SK-N-SH (cell line): ENCODE results near the gene MLKL. TPM values are rescaled to one million over a fixed set of nuclear protein-coding genes. Genes with fewer than 3 reads are reported as not detected.

Experiments
- CTCF ChIA-PET: fragments of 300-600, 350-600 bp; formaldehyde crosslinking; extraction: SDS; loops from one replicate; lab custom pipeline; 2021; lab: Yijun Ruan, JAX
- POLR2A ChIA-PET: fragments of 350-600 bp; sonication (Branson Sonifier 250); formaldehyde crosslinking; extraction: SDS; loops from one replicate; lab custom pipeline; 2020; ENCODE audit warnings: antibody characterized with exemption, inconsistent platforms; lab: Yijun Ruan, JAX
- DNase-seq: peaks from one replicate; pipeline ENCODE4 v3.0.0; 2012
- H2AFZ ChIP-seq: fragments of 200-600 bp; sonication (generic); 2 replicates; pipeline ENCODE4 v1.8.1; 2016; ENCODE audit warnings: antibody characterized with exemption, mild to moderate bottlenecking, low read depth
- H3F3A ChIP-seq: fragments of 200-600 bp; sonication (generic); replicated peaks from 2 replicates; pipeline ENCODE3; 2016; ENCODE audit warnings: antibody characterized with exemption, mild to moderate bottlenecking; ENCODE audit not compliant: insufficient read depth
- H3K27ac ChIP-seq, 2 experiments: fragments of 200-500 bp in 1 of 2; fragments of 200-600 bp in 1 of 2; sonication (Bioruptor generic) in 1 of 2; sonication (generic), shearing (Covaris generic) in 1 of 2; 2 replicates each; pipeline versions ENCODE4 v1.5.1 to v1.6.1; 2014 to 2016; ENCODE audit warnings: low read depth in 2 of 2, inconsistent platforms in 1 of 2, low read length in 1 of 2, mild to moderate bottlenecking in 1 of 2, mixed read lengths in 1 of 2
- H3K27me3 ChIP-seq: fragments of 200-600 bp; sonication (generic), shearing (Covaris generic); 2 replicates; pipeline ENCODE4 v1.6.1; 2016; ENCODE audit warnings: mixed run types; ENCODE audit not compliant: insufficient read depth
- H3K36me3 ChIP-seq, 2 experiments: fragments of 200-500 bp in 1 of 2; fragments of 200-600 bp in 1 of 2; sonication (Bioruptor generic) in 1 of 2; sonication (generic) in 1 of 2; replicated peaks in 1 of 2; 2 replicates each; pipeline versions ENCODE3 to v1.5.1; 2014 to 2016; ENCODE audit warnings: low read length in 1 of 2, mild to moderate bottlenecking in 1 of 2; ENCODE audit not compliant: insufficient read depth in 2 of 2, control insufficient read depth in 1 of 2
- H3K4me1 ChIP-seq, 2 experiments: fragments of 200-500 bp in 1 of 2; fragments of 200-600 bp in 1 of 2; sonication (Bioruptor generic) in 1 of 2; sonication (generic), shearing (Covaris generic) in 1 of 2; 2 replicates each; pipeline versions ENCODE4 v1.5.1 to v1.6.1; 2014 to 2016; ENCODE audit warnings: low read depth in 1 of 2, low read length in 1 of 2, mixed run types in 1 of 2; ENCODE audit not compliant: insufficient read depth in 2 of 2, control insufficient read depth in 1 of 2
- H3K4me2 ChIP-seq: fragments of 200-600 bp; sonication (generic), shearing (Covaris generic); 2 replicates; pipeline ENCODE4 v1.6.1; 2017; ENCODE audit warnings: mixed run types
- H3K4me3 ChIP-seq, 2 experiments: fragments of 200-500 bp in 1 of 2; fragments of 200-600 bp in 1 of 2; sonication (Bioruptor generic) in 1 of 2; sonication (generic), shearing (Covaris generic) in 1 of 2; 2 replicates each; pipeline versions ENCODE4 v1.5.1 to v1.8.1; 2014 to 2016; ENCODE audit warnings: low read depth in 2 of 2, inconsistent platforms in 1 of 2, low read length in 1 of 2, mild to moderate bottlenecking in 1 of 2, mixed read lengths in 1 of 2, moderate library complexity in 1 of 2
- H3K79me2 ChIP-seq: fragments of 200-600 bp; sonication (generic); 2 replicates; pipeline ENCODE4 v1.8.1; 2017; ENCODE audit warnings: mild to moderate bottlenecking; ENCODE audit not compliant: insufficient read depth
- H3K9ac ChIP-seq: fragments of 200-600 bp; sonication (generic); 2 replicates; pipeline ENCODE4 v1.6.1; 2017; ENCODE audit warnings: mixed run types
- H3K9me2 ChIP-seq: fragments of 200-600 bp; sonication (generic); 2 replicates; pipeline ENCODE4 v1.6.1; 2017; ENCODE audit warnings: mixed run types
- H3K9me3 ChIP-seq: fragments of 200-600 bp; sonication (generic); 2 replicates; pipeline ENCODE4 v1.6.1; 2017; ENCODE audit warnings: mixed run types, mild to moderate bottlenecking, moderate library complexity
- H4K20me1 ChIP-seq: fragments of 200-600 bp; sonication (generic); 2 replicates; pipeline ENCODE4 v1.6.1; 2017; ENCODE audit warnings: mild to moderate bottlenecking, mixed run types; ENCODE audit not compliant: insufficient read depth
- EZH2phosphoT487 ChIP-seq: fragments of 200-600 bp; sonication (generic); IDR thresholded peaks from 2 replicates; pipeline ENCODE4 v1.6.1; 2017; ENCODE audit warnings: low read depth, mixed run types, mild to moderate bottlenecking, antibody characterized with exemption, moderate library complexity, borderline replicate concordance
- GABPA ChIP-seq: IDR thresholded peaks from 2 replicates; pipeline ENCODE4 v1.4.0; 2012; ENCODE audit warnings: low read depth, mild to moderate bottlenecking
- GATA2 ChIP-seq: sonication (generic); formaldehyde crosslinking; IDR thresholded peaks from 2 replicates; pipeline ENCODE4 v1.5.0; 2020; ENCODE audit warnings: mild to moderate bottlenecking, missing genetic modification reagents
- RCOR1 ChIP-seq: fragments of 150-350 bp; IDR thresholded peaks from 2 replicates; pipeline ENCODE4 v1.6.1; 2017; ENCODE audit warnings: antibody characterized with exemption, low read length
- REST ChIP-seq: IDR thresholded peaks from 2 replicates; pipeline ENCODE4 v1.6.1; 2012; ENCODE audit warnings: mild to moderate bottlenecking, low read depth, low read length, moderate library complexity
- TEAD4 ChIP-seq: IDR thresholded peaks from 2 replicates; pipeline ENCODE4 v1.4.0; 2012; ENCODE audit warnings: mild to moderate bottlenecking, borderline replicate concordance; ENCODE audit not compliant: insufficient read depth
- WGBS: methylation state at CpG from one replicate; pipeline ENCODE4 v1.1.6; 2017; ENCODE audit warnings: low lambda C conversion rate; 5-methylcytosine and 5-hydroxymethylcytosine counted together
- polyA plus RNA-seq, 3 experiments: library from polyadenylated mRNA; depleted of rRNA; stranded (reverse); fragments of >200 nt; gene quantifications; 2 replicates each; pipeline ENCODE4 v1.2.3, GENCODE V29; 2012

Gene MLKL
- polyA plus RNA-seq, 1 of the 3 experiments (the other 2 are of a cell fraction) = 3.6 TPM

- no peak overlapping the region for H2AFZ ChIP-seq
- CTCF ChIA-PET = interaction anchor here (0.7 to 3.7 kb wide), 5 partner anchors 16 to 381 kb away, joined by 3 to 22 read pairs (median 3); no protein-coding TSS in a partner anchor
Measured at GRCh38 chr16:74729783-74730683, 29.4 kb upstream of the MLKL start.

GRCh38 chr16:74727903-74728302 lies 27.2 kb upstream of the MLKL start:
- no peaks in the 10 kb centered on the region for H4K20me1 ChIP-seq
- H3K9ac ChIP-seq = no peak overlapping the region
- no peaks in the 10 kb centered on the region for H3K36me3 ChIP-seq
- no peaks in the 10 kb centered on the region for H3K27me3 ChIP-seq
- 84% methylated on average over 4 of the region's 4 CpGs for WGBS
- no peak for TF ChIP-seq EZH2phosphoT487
- H2AFZ ChIP-seq = no peak overlapping the region
- H3K9me3 ChIP-seq = no peaks in the 10 kb centered on the region
- no peaks in the 10 kb centered on the region for H3K9me2 ChIP-seq
- CTCF ChIA-PET = interaction anchor here (1.3 to 4.8 kb wide), 4 partner anchors 11 to 135 kb away, joined by 4 to 19 read pairs (median 10); no protein-coding TSS in a partner anchor
- H3K79me2 ChIP-seq = no peaks in the 10 kb centered on the region
- peaks cover 0 to 9% of the 10 kb centered on the region in 2 experiments; a peak in 1 of 4 replicates for H3K4me1 ChIP-seq
- POLR2A ChIA-PET = no interaction called here
- no peak overlapping the region for H3K4me3 ChIP-seq
- no peak for DNase-seq
- no peak overlapping the region for H3K4me2 ChIP-seq
- no peaks in the 10 kb centered on the region for H3F3A ChIP-seq
- H3K27ac ChIP-seq = no peak overlapping the region

More at GRCh38 chr16:74729783-74730683, 29.4 kb upstream of the MLKL start:
- Histone ChIP-seq H3K9me2 (no peaks in the 10 kb centered on the region), H3K9me3 (no peaks in the 10 kb centered on the region), H3K27ac (no peak overlapping the region)
- TF ChIP-seq GATA2 = no peak
- no peak for TF ChIP-seq TEAD4
- no peak for TF ChIP-seq GABPA
- no peak for TF ChIP-seq RCOR1
- no peak for TF ChIP-seq REST
- TF ChIP-seq, all 33 proteins: peak for 0
- H3K4me2 ChIP-seq = no peak overlapping the region
- H3K79me2 ChIP-seq = no peaks in the 10 kb centered on the region
- H3K36me3 ChIP-seq = no peaks in the 10 kb centered on the region
- no peaks in the 10 kb centered on the region for H3K27me3 ChIP-seq
- H4K20me1 ChIP-seq = no peaks in the 10 kb centered on the region
- no peak for DNase-seq
- peaks cover 0 to 15% of the 10 kb centered on the region in 2 experiments; a peak in 1 of 4 replicates for H3K4me1 ChIP-seq
- H3K9ac ChIP-seq = no peak overlapping the region
- H3F3A ChIP-seq = no peaks in the 10 kb centered on the region
- no peak overlapping the region for H3K4me3 ChIP-seq
- POLR2A ChIA-PET = no interaction called here
- WGBS = 76% methylated on average over 8 of the region's 11 CpGs
